SHP77 (cell line): ENCODE data around the gene CDV3.

ENCODE experiments used
- DNase-seq, 2 experiments: peaks; one replicate each; lab custom pipeline; 2025; lab: John Stamatoyannopoulos, UW

The CDV3 gene

GRCh38 chr3:133568294-133569014, 5.0 kb upstream of the CDV3 start:
- DNase-seq: no peak

DNA sequence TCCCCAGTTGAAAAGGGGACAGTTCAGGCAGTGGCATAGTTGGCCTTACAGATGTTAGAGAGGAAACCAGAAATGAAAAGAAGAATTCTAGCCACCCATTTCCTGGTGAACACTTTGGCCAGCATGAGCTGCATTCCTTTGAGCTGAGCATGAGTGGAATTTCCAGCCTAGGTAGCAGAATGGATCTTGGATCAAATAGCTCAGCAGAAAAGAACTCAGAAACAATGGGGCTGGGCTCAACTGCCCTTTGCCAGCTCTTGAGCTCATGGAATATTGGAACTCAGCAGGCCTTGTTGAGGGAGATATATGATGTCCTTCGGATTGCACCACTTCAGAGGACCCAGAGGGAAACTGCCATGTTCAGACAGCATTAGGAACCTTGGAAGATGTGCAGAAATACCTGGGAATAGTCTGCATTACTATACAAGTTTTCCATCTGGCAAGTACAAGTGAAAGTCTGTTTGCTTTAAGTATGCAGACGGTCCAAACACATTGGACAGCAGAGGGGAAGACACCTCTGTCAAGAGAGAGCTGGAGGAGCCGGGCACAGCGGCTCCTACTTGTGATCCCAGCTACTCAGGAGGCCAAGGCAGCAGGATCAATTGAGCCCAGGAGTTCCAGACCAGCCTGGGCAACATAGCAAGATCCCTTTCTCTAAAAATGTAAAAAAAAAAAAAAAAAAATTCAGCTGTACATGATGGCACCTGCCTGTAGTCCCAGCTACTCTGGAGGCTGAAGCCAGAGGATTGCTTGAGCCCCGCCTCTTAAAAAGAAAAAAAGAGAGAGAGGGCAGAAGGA, 3.1 kb upstream of the CDV3 start:
- DNase-seq: no peak

DNA sequence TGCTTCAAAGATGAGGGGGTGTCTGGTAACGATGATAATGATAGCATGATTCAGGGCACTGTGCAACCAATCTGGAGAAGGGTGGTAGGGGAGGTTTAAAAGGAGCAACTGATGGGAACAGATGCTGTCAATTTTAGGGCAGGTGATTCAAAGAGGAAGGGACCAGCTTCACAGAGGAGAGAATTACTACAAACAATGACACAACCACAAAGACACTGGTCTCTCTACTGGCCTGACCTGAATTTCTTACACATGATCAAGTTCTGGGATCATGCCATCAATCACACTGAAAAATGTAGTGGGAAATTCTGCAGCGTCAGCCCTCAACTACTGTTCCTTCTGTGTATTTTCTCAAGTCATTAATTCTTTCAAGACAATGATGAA, 2.6 kb upstream of the CDV3 start:
- DNase-seq: no peak

- DNase-seq: no peak
Observed at GRCh38 chr3:133572158-133573053, 1.1 kb upstream of the CDV3 start.

DNA sequence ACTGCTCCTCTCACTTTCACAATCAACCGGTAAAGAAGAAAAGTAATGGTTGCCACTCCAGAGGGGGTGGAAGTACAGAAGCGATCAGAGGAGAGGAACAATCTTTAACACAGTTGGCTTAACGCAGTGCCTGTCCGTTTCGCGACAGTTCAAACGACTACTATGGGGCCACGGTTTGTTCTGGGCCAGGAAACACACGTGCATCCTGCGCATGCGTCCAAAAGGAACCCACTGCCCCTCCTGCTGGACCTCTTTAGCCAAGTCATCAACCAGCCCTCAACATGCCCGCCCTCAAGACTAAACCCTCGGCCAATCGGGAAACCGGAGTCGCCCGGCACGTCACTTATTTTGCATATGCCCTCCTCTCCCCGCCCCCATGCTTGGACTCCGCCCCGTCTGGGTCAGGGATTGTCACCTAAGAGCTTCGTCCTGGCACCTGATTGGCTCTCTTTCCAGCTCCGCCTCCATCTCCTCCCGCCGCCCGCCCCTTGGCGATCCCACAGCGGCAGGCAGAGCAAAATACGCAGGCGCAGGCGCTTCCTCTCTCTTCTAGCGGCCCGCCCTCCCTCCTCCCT, 345 bp upstream of the CDV3 start:
- no peak for DNase-seq

- no peak for DNase-seq
Observed at GRCh38 chr3:133574260-133574881, 885 bp downstream of the CDV3 start.

DNA sequence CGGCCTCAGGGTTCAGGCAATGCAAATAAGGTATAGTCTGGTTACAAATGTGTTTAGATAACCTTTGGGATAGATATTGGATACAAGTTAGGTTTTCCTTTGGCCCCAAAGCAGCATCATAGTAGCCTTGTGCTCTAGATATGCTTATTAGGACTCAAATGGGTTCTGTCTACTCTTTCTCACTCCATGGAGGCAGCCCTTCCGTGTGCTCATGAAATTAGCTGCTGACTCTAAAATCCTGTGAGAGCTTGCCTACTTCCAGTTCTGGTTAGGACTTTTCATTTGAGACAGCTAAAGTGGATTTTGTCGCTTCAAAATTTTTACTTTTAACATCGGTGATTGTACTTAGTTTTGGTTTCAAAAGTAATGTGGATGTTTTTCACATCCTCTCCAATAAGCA, 1.6 kb downstream of the CDV3 start:
- no peak for DNase-seq

- DNase-seq: no peak
Observed at GRCh38 chr3:133576169-133576568, 2.7 kb downstream of the CDV3 start.

GRCh38 chr3:133578548-133579191, 5.2 kb downstream of the CDV3 start:
- DNase-seq: no peak

DNA sequence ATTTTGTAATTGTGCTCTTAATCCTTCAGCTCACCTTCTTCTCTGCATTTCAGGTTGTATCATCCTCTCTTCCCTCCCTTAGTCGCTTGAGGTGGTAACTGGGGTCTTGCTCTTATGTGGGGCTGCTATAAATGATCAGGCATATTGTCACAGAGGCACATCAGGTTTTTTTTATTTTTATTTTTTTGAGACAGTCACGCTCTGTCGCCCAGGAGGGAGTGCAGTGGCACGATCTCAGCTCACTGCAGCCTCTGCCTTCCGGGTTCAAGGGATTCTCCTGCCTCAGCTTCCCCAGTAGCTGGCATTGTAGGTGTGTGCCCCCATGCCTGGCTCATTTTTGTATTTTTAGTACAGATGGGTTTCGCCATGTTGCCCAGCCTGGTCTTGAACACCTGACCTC, 9.9 kb downstream of the CDV3 start:
- DNase-seq: no peak

DNA sequence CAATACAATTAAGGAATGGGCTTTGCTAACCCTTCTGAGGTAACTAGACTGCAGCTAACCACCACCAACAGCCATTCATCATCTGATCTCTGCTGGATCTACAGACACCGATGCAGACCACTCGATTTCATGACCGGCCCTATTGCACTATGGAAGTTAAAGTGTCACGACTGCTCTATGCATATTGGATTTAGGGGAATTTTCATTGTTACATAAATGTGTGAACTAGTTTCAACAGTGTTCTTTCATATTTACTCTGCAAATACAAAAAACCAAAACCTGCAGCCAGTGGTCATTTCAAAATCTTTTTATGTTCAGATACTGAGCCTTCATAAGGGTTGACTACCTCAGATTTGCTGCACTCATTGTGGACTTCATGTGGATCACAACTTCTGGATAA, 14.5 kb downstream of the CDV3 start:
- DNase-seq: no peak

DNA sequence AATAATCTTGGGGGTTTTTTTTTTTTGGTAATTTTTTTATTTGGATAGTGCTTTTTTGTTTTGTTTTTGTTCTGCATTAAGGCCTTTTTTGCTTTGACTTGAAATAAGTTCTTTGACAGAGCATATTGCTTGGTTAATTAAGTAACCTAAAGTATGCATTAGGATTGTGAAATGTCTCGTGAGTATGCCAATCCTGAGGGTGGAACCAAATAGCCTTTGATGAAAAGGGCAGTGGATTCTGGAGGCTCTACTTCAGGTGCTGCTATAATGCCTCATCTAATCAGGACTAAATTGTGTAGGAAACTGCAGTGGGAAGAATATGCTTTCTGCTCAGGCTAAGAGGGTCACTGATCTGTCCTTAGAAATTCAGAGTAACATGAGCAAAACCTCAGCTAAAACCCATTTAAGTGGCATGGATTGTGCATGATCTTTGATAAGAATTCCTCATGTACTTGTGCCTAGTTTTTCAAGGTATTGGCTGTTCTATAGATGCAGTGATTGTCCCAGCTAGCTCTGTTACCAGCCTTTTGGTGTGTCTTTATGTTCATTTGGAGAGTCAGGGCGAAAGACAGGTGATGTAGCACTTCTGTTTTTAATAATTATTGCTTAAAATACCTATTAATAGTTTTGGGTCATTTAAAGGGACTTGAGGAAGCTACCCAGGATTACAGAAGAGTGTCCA, 15.4 kb downstream of the CDV3 start:
- DNase-seq: no peak

DNA sequence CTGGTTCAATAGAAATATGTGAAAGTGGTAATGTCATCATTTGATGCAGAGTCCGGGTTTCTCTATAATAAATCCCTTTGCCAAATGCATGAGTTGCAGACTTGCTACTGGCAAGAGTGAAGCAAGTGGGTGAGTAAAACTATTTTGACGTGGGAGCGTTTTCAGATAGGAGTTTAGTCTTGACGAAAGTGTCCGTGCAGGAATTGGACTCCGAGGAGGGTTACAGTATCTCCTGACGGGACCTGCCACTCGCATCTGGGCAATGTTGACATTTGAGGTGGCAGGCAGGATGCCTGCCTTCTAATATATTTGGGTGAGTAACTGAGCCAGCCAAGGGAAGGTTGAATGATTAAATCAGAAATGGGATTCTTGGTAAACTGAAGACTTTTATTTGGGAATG, 16.0 kb downstream of the CDV3 start:
- no peak for DNase-seq

DNA sequence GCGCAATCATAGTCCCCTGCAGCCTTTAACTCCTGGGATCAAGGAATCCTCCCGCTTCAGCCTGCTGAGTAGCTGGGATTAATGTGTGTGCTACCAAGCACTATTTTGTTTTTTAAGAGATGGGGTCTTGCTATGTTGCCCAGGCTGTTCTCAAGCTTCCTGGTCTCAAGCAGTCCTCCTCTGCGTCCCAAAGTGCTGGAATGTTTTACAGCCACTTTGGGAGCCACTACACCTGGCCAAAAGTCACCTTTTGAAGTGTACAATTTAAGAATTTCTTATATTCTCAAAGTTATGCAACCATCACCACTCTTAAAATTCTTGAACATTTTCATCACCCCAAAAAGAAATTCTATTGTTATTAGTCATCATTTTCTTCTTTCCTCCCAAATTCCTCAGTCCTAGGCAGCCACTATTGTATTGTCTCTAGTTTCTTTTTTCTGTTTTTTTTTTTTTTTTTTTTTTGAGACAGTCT, 17.8 kb downstream of the CDV3 start:
- DNase-seq: no peak

DNA sequence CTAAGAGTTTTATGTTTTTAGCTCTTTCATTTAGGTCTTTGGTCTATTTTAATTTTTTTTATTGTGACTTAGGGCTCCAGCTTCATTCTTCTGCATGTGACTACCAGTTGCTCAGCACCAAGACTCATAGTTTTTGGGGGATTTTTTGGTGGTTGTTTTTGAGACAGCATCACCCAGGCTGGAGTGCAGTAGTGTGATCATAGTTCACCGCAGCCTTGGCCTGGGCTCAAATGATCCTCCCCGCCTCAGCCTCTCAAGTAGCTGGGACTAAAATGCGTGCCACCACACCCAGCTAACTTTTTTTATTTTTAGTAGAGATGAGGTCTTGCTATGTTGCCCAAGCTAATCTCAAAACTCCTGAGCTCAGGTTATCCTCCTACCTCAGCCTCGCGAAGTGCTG, 19.4 kb downstream of the CDV3 start:
- no peak for DNase-seq

GRCh38 chr3:133593243-133593642, 19.8 kb downstream of the CDV3 start:
- no peak for DNase-seq

- no peak for DNase-seq
Observed at GRCh38 chr3:133595341-133595740, 21.9 kb downstream of the CDV3 start.

DNA sequence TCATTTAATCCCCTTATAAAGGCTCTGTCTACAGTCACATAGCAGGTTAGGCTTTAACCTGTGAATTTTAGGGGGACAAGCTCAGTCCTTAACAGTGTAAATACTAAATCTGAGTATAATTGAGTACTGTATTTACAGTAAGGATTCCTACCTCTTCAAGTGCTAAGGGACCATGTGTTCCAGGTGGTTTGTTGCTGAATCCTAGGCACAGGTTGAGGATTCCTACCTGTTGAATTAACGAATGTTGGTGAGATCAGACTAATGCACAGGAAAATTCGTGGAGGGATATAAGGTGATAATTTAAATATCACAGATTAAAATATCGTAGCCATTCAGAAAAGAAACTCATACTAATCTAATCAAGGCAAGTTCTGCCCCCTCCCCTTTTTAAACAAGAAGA, 24.9 kb downstream of the CDV3 start:
- no peak for DNase-seq

GRCh38 chr3:133599280-133599679, 25.8 kb downstream of the CDV3 start:
- DNase-seq: no peak

DNA sequence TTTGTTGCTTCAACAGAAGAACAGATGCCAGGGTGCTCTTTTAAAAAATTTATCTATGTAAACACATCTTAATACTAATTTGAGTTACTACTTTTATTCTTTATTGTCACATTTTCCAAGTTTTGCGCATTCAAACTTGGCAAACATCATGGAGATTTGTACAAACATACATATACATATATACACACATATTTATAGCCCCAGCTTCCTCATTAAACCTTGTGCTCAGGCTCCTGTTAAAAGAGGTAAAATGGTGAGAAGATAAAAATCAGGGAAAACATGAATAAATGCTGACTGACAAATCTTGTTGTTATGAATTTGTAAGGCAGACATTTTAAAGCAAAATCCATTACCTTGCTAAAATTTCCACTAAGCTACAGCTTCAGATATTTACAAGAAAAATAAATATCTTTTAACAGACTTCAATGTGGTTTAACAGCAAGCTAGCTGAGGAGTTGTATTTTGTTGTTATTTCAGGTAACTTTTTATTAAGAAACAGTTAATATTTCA, 27.1 kb downstream of the CDV3 start:
- DNase-seq: no peak
